Measurements from ENCODE around the gene MMP11.

- TF ChIP-seq CTCF (IDR thresholded peaks at IDR 0.05; ENCODE audit: low read depth, low read length) (no peak), EZH2phosphoT487 (IDR thresholded peaks at IDR 0.05; ENCODE audit: low read depth) (no peak)
Measured at GRCh38 chr22:23782703-23783102, 10.1 kb downstream of the MMP11 start.
